Activated T-cell treated with anti-CD3 and anti-CD28 coated beads, Interleukin-2, amount 50 U/mL, for 72 hours (primary cell): ENCODE measurements around the gene TFPI2. TPM values are rescaled to one million over a fixed set of nuclear protein-coding genes. Genes with fewer than 3 reads are reported as not detected.

Experiments
- ATAC-seq, 2 donors: fragments of 150-1000 bp; cut with Tn5 transposase; replicated peaks in 1 of 2; 2 replicates each; pipeline ENCODE4 v1.10.0; 2021; ENCODE audit warnings: moderate library complexity in 2 of 2, mild to moderate bottlenecking in 1 of 2
- DNase-seq, 2 donors: peaks; one replicate each; pipeline ENCODE4 v3.0.0; 2021 to 2022; ENCODE audit warnings: mixed read lengths in 1 of 2
- H3K27ac Mint-ChIP-seq: one replicate; pipeline ENCODE4 v1.8.0; 2022; ENCODE audit warnings: mild to moderate bottlenecking, moderate library complexity, mixed read lengths
- H3K27me3 Mint-ChIP-seq: one replicate; pipeline ENCODE4 v1.8.0; 2022; ENCODE audit warnings: low read depth, mixed read lengths
- H3K36me3 Mint-ChIP-seq, 2 donors: one replicate each; pipeline ENCODE4 v1.8.0; 2022; ENCODE audit warnings: mixed read lengths in 2 of 2, mild to moderate bottlenecking in 1 of 2; ENCODE audit not compliant: insufficient read depth in 2 of 2
- H3K4me1 Mint-ChIP-seq: one replicate; pipeline ENCODE4 v1.8.0; 2022; ENCODE audit warnings: low read depth, mixed read lengths
- H3K4me3 Mint-ChIP-seq, 2 donors: one replicate each; pipeline ENCODE4 v1.8.0; 2022; ENCODE audit warnings: mild to moderate bottlenecking in 2 of 2, mixed read lengths in 2 of 2, moderate library complexity in 2 of 2
- H3K9me3 Mint-ChIP-seq, 2 donors: one replicate each; pipeline ENCODE4 v1.8.0; 2022; ENCODE audit warnings: mixed read lengths in 2 of 2
- total RNA-seq, 2 donors: library from RNA; stranded (reverse); gene quantifications; one replicate each; pipeline ENCODE4 v1.2.3, GENCODE V29; 2022

TFPI2 gene
- total RNA-seq, 2 donors from 2014 or later: 0.34 to 0.51 TPM

GRCh38 chr7:93861325-93861949, 29.1 kb downstream of the TFPI2 start:
- Mint-ChIP-seq H3K4me1 (peaks cover 3% of the 10 kb centered on the region), H3K27ac (no peak overlapping the region), H3K36me3 (no peaks in the 10 kb centered on the region), H3K9me3 (no peaks in the 10 kb centered on the region), H3K27me3 (peaks cover 10% of the 10 kb centered on the region), H3K4me3 (no peak overlapping the region)
- ATAC-seq (no peak), DNase-seq (no peak)

GRCh38 chr7:93860261-93860660, 30.3 kb downstream of the TFPI2 start:
- peaks cover 10% of the 10 kb centered on the region for H3K27me3 Mint-ChIP-seq
- H3K27ac Mint-ChIP-seq: no peak overlapping the region
- ATAC-seq (no peak), DNase-seq (no peak)
- H3K36me3 Mint-ChIP-seq: no peaks in the 10 kb centered on the region
- no peak overlapping the region for H3K4me3 Mint-ChIP-seq
- peaks cover 7% of the 10 kb centered on the region for H3K4me1 Mint-ChIP-seq
- H3K9me3 Mint-ChIP-seq: no peaks in the 10 kb centered on the region

- ATAC-seq (no peak), DNase-seq (no peak)
- no peak overlapping the region for H3K27ac Mint-ChIP-seq
- peaks cover 10% of the 10 kb centered on the region for H3K27me3 Mint-ChIP-seq
- no peak overlapping the region for H3K4me3 Mint-ChIP-seq
- H3K36me3 Mint-ChIP-seq: no peaks in the 10 kb centered on the region
- H3K4me1 Mint-ChIP-seq: peaks cover 7% of the 10 kb centered on the region
- H3K9me3 Mint-ChIP-seq: no peaks in the 10 kb centered on the region
Observed at GRCh38 chr7:93858857-93859256, 31.7 kb downstream of the TFPI2 start.

- no peak overlapping the region for H3K27ac Mint-ChIP-seq
- DNase-seq (no peak), ATAC-seq (peak; percentile 53 to 65)
- no peaks in the 10 kb centered on the region for H3K36me3 Mint-ChIP-seq
- H3K9me3 Mint-ChIP-seq: no peaks in the 10 kb centered on the region
- peaks cover 7% of the 10 kb centered on the region for H3K4me1 Mint-ChIP-seq
- H3K4me3 Mint-ChIP-seq: no peak overlapping the region
- peaks cover 10% of the 10 kb centered on the region for H3K27me3 Mint-ChIP-seq
Observed at GRCh38 chr7:93856323-93856722, 34.2 kb downstream of the TFPI2 start.

GRCh38 chr7:93855797-93856196, 34.8 kb downstream of the TFPI2 start:
- Mint-ChIP-seq H3K9me3 (no peaks in the 10 kb centered on the region), H3K4me3 (no peak overlapping the region), H3K36me3 (no peaks in the 10 kb centered on the region), H3K27ac (no peak overlapping the region), H3K27me3 (peaks cover 10% of the 10 kb centered on the region), H3K4me1 (peaks cover 7% of the 10 kb centered on the region)
- no peak for ATAC-seq
- DNase-seq: no peak

GRCh38 chr7:93854480-93854879, 36.1 kb downstream of the TFPI2 start:
- Mint-ChIP-seq H3K27me3 (peaks cover 10% of the 10 kb centered on the region), H3K4me3 (no peak overlapping the region), H3K27ac (no peak overlapping the region), H3K36me3 (no peaks in the 10 kb centered on the region), H3K4me1 (peaks cover 7% of the 10 kb centered on the region), H3K9me3 (no peaks in the 10 kb centered on the region)
- DNase-seq (no peak), ATAC-seq (no peak)

GRCh38 chr7:93851536-93851935, 39.0 kb downstream of the TFPI2 start:
- DNase-seq (no peak), ATAC-seq (no peak)
- Mint-ChIP-seq H3K4me3 (no peak overlapping the region), H3K27ac (no peak overlapping the region), H3K27me3 (peaks cover 6% of the 10 kb centered on the region), H3K4me1 (peaks cover 5% of the 10 kb centered on the region), H3K9me3 (no peaks in the 10 kb centered on the region), H3K36me3 (no peaks in the 10 kb centered on the region)

- no peaks in the 10 kb centered on the region for H3K27me3 Mint-ChIP-seq
Observed at GRCh38 chr7:93843260-93843659, 47.3 kb downstream of the TFPI2 start.

GRCh38 chr7:93838966-93839365, 51.6 kb downstream of the TFPI2 start:
- Mint-ChIP-seq H3K27me3 (no peaks in the 10 kb centered on the region), H3K27ac (no peak overlapping the region), H3K36me3 (no peaks in the 10 kb centered on the region), H3K4me1 (no peaks in the 10 kb centered on the region), H3K4me3 (no peak overlapping the region), H3K9me3 (no peaks in the 10 kb centered on the region)
- DNase-seq (no peak), ATAC-seq (no peak)

More at GRCh38 chr7:93843260-93843659, 47.3 kb downstream of the TFPI2 start:
- H3K4me1 Mint-ChIP-seq: no peaks in the 10 kb centered on the region
- ATAC-seq (no peak), DNase-seq (no peak)
- H3K27ac Mint-ChIP-seq: no peak overlapping the region
- H3K36me3 Mint-ChIP-seq: no peaks in the 10 kb centered on the region
- no peak overlapping the region for H3K4me3 Mint-ChIP-seq
- H3K9me3 Mint-ChIP-seq: no peaks in the 10 kb centered on the region

- DNase-seq (no peak), ATAC-seq (no peak)
- Mint-ChIP-seq H3K4me1 (no peaks in the 10 kb centered on the region), H3K4me3 (no peak overlapping the region), H3K27me3 (no peaks in the 10 kb centered on the region), H3K36me3 (no peaks in the 10 kb centered on the region), H3K27ac (no peak overlapping the region), H3K9me3 (no peaks in the 10 kb centered on the region)
Observed at GRCh38 chr7:93837245-93837644, 53.3 kb downstream of the TFPI2 start.

GRCh38 chr7:93836116-93836515, 54.4 kb downstream of the TFPI2 start:
- Mint-ChIP-seq H3K9me3 (no peaks in the 10 kb centered on the region), H3K36me3 (no peaks in the 10 kb centered on the region), H3K27ac (no peak overlapping the region), H3K4me3 (no peak overlapping the region), H3K4me1 (no peaks in the 10 kb centered on the region), H3K27me3 (no peaks in the 10 kb centered on the region)
- ATAC-seq (no peak), DNase-seq (no peak)

- ATAC-seq (no peak), DNase-seq (no peak)
- no peak overlapping the region for H3K27ac Mint-ChIP-seq
- H3K4me3 Mint-ChIP-seq: no peak overlapping the region
- no peaks in the 10 kb centered on the region for H3K36me3 Mint-ChIP-seq
- H3K27me3 Mint-ChIP-seq: no peaks in the 10 kb centered on the region
- H3K4me1 Mint-ChIP-seq: no peaks in the 10 kb centered on the region
- H3K9me3 Mint-ChIP-seq: no peaks in the 10 kb centered on the region
Observed at GRCh38 chr7:93835702-93836101, 54.9 kb downstream of the TFPI2 start.
